GM18499 (cell line): Measurements from ENCODE around the gene MYOZ2.

Experiments used
- ATAC-seq: cut with Tn5 transposase; IDR thresholded peaks from one replicate; pipeline ENCODE4 v1.9.1; 2021; ENCODE audit warnings: moderate number of reproducible peaks; ENCODE audit not compliant: insufficient read depth, unreplicated experiment

The MYOZ2 gene

GRCh38 chr4:119189638-119190037 is 54.0 kb downstream of the MYOZ2 start:
- no peak for ATAC-seq

GRCh38 chr4:119190354-119190753 is 54.7 kb downstream of the MYOZ2 start:
- ATAC-seq, result no peak

- ATAC-seq, result no peak
Observed at GRCh38 chr4:119191505-119191904, 55.9 kb downstream of the MYOZ2 start.

- ATAC-seq, result no peak
Observed at GRCh38 chr4:119197772-119198212, 62.2 kb downstream of the MYOZ2 start.

GRCh38 chr4:119204916-119205315 is 69.3 kb downstream of the MYOZ2 start:
- no peak for ATAC-seq

GRCh38 chr4:119205690-119206089 is 70.1 kb downstream of the MYOZ2 start:
- no peak for ATAC-seq

GRCh38 chr4:119206178-119206577 is 70.5 kb downstream of the MYOZ2 start:
- no peak for ATAC-seq

GRCh38 chr4:119207051-119207450 is 71.4 kb downstream of the MYOZ2 start:
- ATAC-seq, result no peak

- ATAC-seq, result peak; percentile 23
Observed at GRCh38 chr4:119209077-119209476, 73.4 kb downstream of the MYOZ2 start.

GRCh38 chr4:119209586-119209985 is 74.0 kb downstream of the MYOZ2 start:
- no peak for ATAC-seq

- ATAC-seq, result no peak
Observed at GRCh38 chr4:119210775-119211174, 75.1 kb downstream of the MYOZ2 start.

- ATAC-seq, result peak; percentile 2
Observed at GRCh38 chr4:119211867-119212233, 76.2 kb downstream of the MYOZ2 start.

- peak; percentile 62 for ATAC-seq
Observed at GRCh38 chr4:119212234-119212963, 76.8 kb downstream of the MYOZ2 start, which contains the start of gene USP53. TSS of gene USP53 (plus strand) at chr4:119212713. CDS start at chr4:119239760, 27,047 bp downstream.

- ATAC-seq, result peak; percentile 28
Observed at GRCh38 chr4:119212964-119213606, 77.5 kb downstream of the MYOZ2 start.

- no peak for ATAC-seq
Observed at GRCh38 chr4:119218093-119218492, 82.5 kb downstream of the MYOZ2 start.

- ATAC-seq, result no peak
Observed at GRCh38 chr4:119221412-119221811, 85.8 kb downstream of the MYOZ2 start.

- no peak for ATAC-seq
Observed at GRCh38 chr4:119227690-119228089, 92.1 kb downstream of the MYOZ2 start.

- ATAC-seq, result no peak
Observed at GRCh38 chr4:119228406-119228805, 92.8 kb downstream of the MYOZ2 start.

GRCh38 chr4:119229908-119230687 is 94.5 kb downstream of the MYOZ2 start:
- no peak for ATAC-seq

- ATAC-seq, result no peak
Observed at GRCh38 chr4:119231491-119231890, 95.9 kb downstream of the MYOZ2 start.

- ATAC-seq, result no peak
Observed at GRCh38 chr4:119232286-119232685, 96.7 kb downstream of the MYOZ2 start.
